IMR-90 (cell line): Measurements from ENCODE around the gene ERCC3. TPM values are rescaled to one million over a fixed set of nuclear protein-coding genes. Genes with fewer than 3 reads are reported as not detected.

Experiments used
- ATAC-seq: fragments of 200-7000 bp; cut with Tn5 transposase; 2 replicates; pipeline ENCODE4 v1.9.1; 2020; ENCODE audit warnings: low read depth, mild to moderate bottlenecking, moderate library complexity
- BruUV-seq: library from RNA; stranded (reverse); fragments of 400-500 nt; replicated peaks from 2 replicates; lab custom pipeline; 2021; lab: Mats Ljungman, UMichigan
- CTCF ChIA-PET: fragments of 300-600 bp; formaldehyde crosslinking; extraction: SDS; loops from one replicate; lab custom pipeline; 2021; ENCODE audit warnings: antibody characterized with exemption; lab: Yijun Ruan, JAX
- POLR2A ChIA-PET: fragments of 300-600 bp; sonication (Branson Sonifier 250); formaldehyde crosslinking; loops from one replicate; lab custom pipeline; 2022; ENCODE audit warnings: antibody characterized with exemption; ENCODE audit not compliant: unreplicated experiment; lab: Charles Lee
- DNase-seq: peaks from one replicate; pipeline ENCODE4 v3.0.0; 2013
- H2AFZ ChIP-seq: replicated peaks from 2 replicates; pipeline ENCODE3; 2013; ENCODE audit warnings: low read length, mild to moderate bottlenecking; ENCODE audit not compliant: poor library complexity
- H2AK5ac ChIP-seq: 2 replicates; pipeline ENCODE4 v1.6.1; 2013; ENCODE audit warnings: low read depth, low read length, inconsistent platforms
- H2AK9ac ChIP-seq: replicated peaks from 2 replicates; pipeline ENCODE3; 2013; ENCODE audit warnings: mild to moderate bottlenecking, low read depth, low read length, moderate library complexity; ENCODE audit not compliant: poor library complexity
- H2BK120ac ChIP-seq: 2 replicates; pipeline ENCODE4 v1.6.1; 2013; ENCODE audit warnings: low read depth, low read length, inconsistent platforms
- H2BK15ac ChIP-seq: 3 replicates; pipeline ENCODE4 v1.6.1; 2013; ENCODE audit warnings: low read depth, low read length, inconsistent platforms
- H2BK20ac ChIP-seq: 2 replicates; pipeline ENCODE4 v1.6.1; 2013; ENCODE audit warnings: low read depth, mild to moderate bottlenecking, inconsistent platforms, low read length, moderate library complexity
- H2BK5ac ChIP-seq: 2 replicates; pipeline ENCODE4 v1.6.1; 2013; ENCODE audit warnings: mild to moderate bottlenecking, low read depth, low read length, inconsistent platforms; ENCODE audit not compliant: poor library complexity, severe bottlenecking
- H3K14ac ChIP-seq: replicated peaks from 2 replicates; pipeline ENCODE4 v1.6.1; 2013; ENCODE audit warnings: low read depth, low read length, inconsistent platforms
- H3K18ac ChIP-seq: 2 replicates; pipeline ENCODE4 v1.6.1; 2013; ENCODE audit warnings: low read depth, low read length, control low read depth
- H3K23ac ChIP-seq: 2 replicates; pipeline ENCODE4 v1.6.1; 2013; ENCODE audit warnings: low read depth, low read length, inconsistent platforms
- H3K27ac ChIP-seq: 2 replicates; pipeline ENCODE4 v1.5.1; 2013; ENCODE audit warnings: mild to moderate bottlenecking, control low read depth, low read length; ENCODE audit not compliant: insufficient read depth
- H3K27me3 ChIP-seq: 2 replicates; pipeline ENCODE4 v1.6.1; 2013; ENCODE audit warnings: low read length; ENCODE audit not compliant: control insufficient read depth, insufficient read depth
- H3K36me3 ChIP-seq: 2 replicates; pipeline ENCODE4 v1.6.1; 2013; ENCODE audit warnings: low read length, mixed read lengths; ENCODE audit not compliant: control insufficient read depth, insufficient read depth
- H3K4ac ChIP-seq: 2 replicates; pipeline ENCODE4 v1.6.1; 2013; ENCODE audit warnings: low read depth, low read length, inconsistent platforms
- H3K4me1 ChIP-seq: 2 replicates; pipeline ENCODE4 v1.6.1; 2013; ENCODE audit warnings: low read length, mixed read lengths; ENCODE audit not compliant: control insufficient read depth, insufficient read depth
- H3K4me2 ChIP-seq: 2 replicates; pipeline ENCODE4 v1.6.1; 2013; ENCODE audit warnings: low read depth, mild to moderate bottlenecking, control low read depth, low read length, moderate library complexity
- H3K4me3 ChIP-seq: 2 replicates; pipeline ENCODE4 v1.5.1; 2013; ENCODE audit warnings: low read depth, mild to moderate bottlenecking, control low read depth, low read length, moderate library complexity; ENCODE audit not compliant: insufficient read depth
- H3K56ac ChIP-seq: 2 replicates; pipeline ENCODE4 v1.6.1; 2013; ENCODE audit warnings: low read length, inconsistent platforms; ENCODE audit not compliant: insufficient read depth; ENCODE audit errors: extremely low read depth
- H3K79me1 ChIP-seq, 2 experiments: 2 replicates each; pipeline ENCODE4 v1.6.1; 2013; ENCODE audit warnings: low read length in 2 of 2, inconsistent platforms in 1 of 2, low read depth in 1 of 2
- H3K9ac ChIP-seq: 2 replicates; pipeline ENCODE4 v1.6.1; 2013; ENCODE audit warnings: low read depth, low read length, control low read depth
- H3K9me1 ChIP-seq: 2 replicates; pipeline ENCODE4 v1.6.1; 2013; ENCODE audit warnings: low read length, inconsistent platforms; ENCODE audit not compliant: insufficient read depth
- H3K9me3 ChIP-seq: 2 replicates; pipeline ENCODE4 v1.6.1; 2013; ENCODE audit warnings: low read length; ENCODE audit not compliant: control insufficient read depth, insufficient read depth
- H4K20me1 ChIP-seq: 2 replicates; pipeline ENCODE4 v1.6.1; 2013; ENCODE audit warnings: low read length, inconsistent platforms; ENCODE audit not compliant: insufficient read depth
- H4K5ac ChIP-seq: 2 replicates; pipeline ENCODE4 v1.6.1; 2013; ENCODE audit warnings: mild to moderate bottlenecking, low read depth, low read length, control low read depth
- H4K8ac ChIP-seq, 2 experiments: 2 replicates each; pipeline ENCODE4 v1.6.1; 2013; ENCODE audit warnings: low read depth in 2 of 2, low read length in 2 of 2, control low read depth in 1 of 2, inconsistent platforms in 1 of 2
- H4K91ac ChIP-seq: 2 replicates; pipeline ENCODE4 v1.6.1; 2013; ENCODE audit warnings: low read depth, low read length, inconsistent platforms; ENCODE audit not compliant: insufficient read depth
- CEBPB ChIP-seq: IDR thresholded peaks from 2 replicates; pipeline ENCODE4 v1.6.1; 2012; ENCODE audit warnings: low read depth, low read length, improper control_type of control experiment
- CHD1 ChIP-seq: IDR thresholded peaks from 2 replicates; pipeline ENCODE4 v1.6.1; 2012; ENCODE audit warnings: low read depth, low read length, improper control_type of control experiment
- FOS ChIP-seq: fragments of 150-350 bp; IDR thresholded peaks from 2 replicates; pipeline ENCODE4 v1.6.1; 2016; ENCODE audit warnings: low read depth, low read length
- MXI1 ChIP-seq: IDR thresholded peaks from 2 replicates; pipeline ENCODE4 v1.6.1; 2012; ENCODE audit warnings: low read depth, mild to moderate bottlenecking, low read length, moderate library complexity, borderline replicate concordance
- POLR2A ChIP-seq: IDR thresholded peaks from 2 replicates; pipeline ENCODE4 v1.6.1; 2012; ENCODE audit warnings: mild to moderate bottlenecking, low read depth, low read length
- RCOR1 ChIP-seq: IDR thresholded peaks from 2 replicates; pipeline ENCODE4 v1.6.1; 2012; ENCODE audit warnings: mild to moderate bottlenecking, low read length, improper control_type of control experiment; ENCODE audit not compliant: insufficient replicate concordance
- SMC3 ChIP-seq: fragments of 150-350 bp; IDR thresholded peaks from 2 replicates; pipeline ENCODE4 v1.6.1; 2016; ENCODE audit warnings: low read depth, mild to moderate bottlenecking, antibody characterized with exemption, low read length, moderate library complexity
- WGBS, 2 experiments: methylation state at CpG; one replicate each; pipeline versions ENCODE4 v1.1.5 to v1.1.7; 2013; ENCODE audit warnings: missing lambda C conversion rate in 2 of 2; ENCODE audit not compliant: insufficient read length in 1 of 2; ENCODE audit errors: extremely low coverage in 2 of 2; 5-methylcytosine and 5-hydroxymethylcytosine counted together
- dilution Hi-C: fragments of 300-500 bp; cut with HindIII; formaldehyde crosslinking; loops from one replicate; pipeline ENCODE4 v1.14.3; 2018; ENCODE audit warnings: low sequenced_read_pairs; ENCODE audit not compliant: unreplicated experiment
- in situ Hi-C: fragments of 300-500 bp; cut with MboI; formaldehyde crosslinking; loops from 3 replicates; pipeline ENCODE4 v1.14.3; 2019; ENCODE audit warnings: low sequenced_read_pairs, inconsistent platforms, mixed read lengths
- intact Hi-C: fragments of 100-400 bp; cut with micrococcal nuclease; formaldehyde crosslinking; loops from 2 replicates; pipeline ENCODE4 v1.10.0; 2022
- polyA plus RNA-seq, 3 experiments: library from polyadenylated mRNA; depleted of rRNA; stranded (reverse); fragments of >200 nt; gene quantifications; 2 replicates each; pipeline ENCODE4 v1.2.3, GENCODE V29; 2012; ENCODE audit warnings: low replicate concordance in 1 of 3
- total RNA-seq: library from RNA; depleted of rRNA; stranded (reverse); fragments of >200 nt; gene quantifications from 2 replicates; pipeline ENCODE4 v1.2.3, GENCODE V29; 2012
- TF ChIP-seq, protein P1 (sequence below): conservative IDR thresholded peaks from 2 replicates; pipeline ENCODE4 v1.5.1; 2012; ENCODE audit warnings: mild to moderate bottlenecking, low read depth, low read length, improper control_type of control experiment
- TF ChIP-seq, protein P2 (sequence below): fragments of 150-350 bp; IDR thresholded peaks from 2 replicates; pipeline ENCODE4 v1.6.1; 2017; ENCODE audit warnings: mild to moderate bottlenecking, antibody characterized with exemption, low read length, low read depth

ERCC3 gene
- total and polyA plus RNA-seq, 2 of the 4 experiments (the other 2 are of a cell fraction), result 43.2 to 52.0 TPM

DNA sequence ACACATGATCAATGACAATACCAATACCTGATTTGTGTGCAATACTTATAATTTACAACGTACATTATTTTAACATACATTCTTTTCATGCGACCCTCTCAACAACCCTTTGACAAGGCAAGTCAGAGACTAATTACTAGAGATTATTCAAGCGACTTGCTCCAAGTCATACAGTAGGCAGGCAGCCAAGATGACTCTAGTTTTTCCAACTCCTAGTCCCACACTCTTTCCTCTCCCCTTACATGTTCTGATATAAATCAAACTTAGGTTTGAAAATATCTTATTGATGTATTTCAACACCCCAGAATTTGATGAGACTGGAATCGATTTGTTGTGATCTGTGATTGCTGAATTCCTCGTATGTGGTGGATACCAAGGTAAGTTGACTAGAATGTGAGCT, 65.8 kb downstream of the ERCC3 start:
- no peak overlapping the region for H3K4me2 ChIP-seq
- dilution Hi-C loops, result no loop called here

More for the DNA sequence above, 65.8 kb downstream of the ERCC3 start:
- in situ Hi-C loops, result no loop called here
- BruUV-seq, result no TSS peak
- Histone ChIP-seq H3K18ac (no peak overlapping the region), H2BK15ac (no peak overlapping the region), H4K91ac (no peak overlapping the region), H2BK5ac (no peak overlapping the region), H2AK5ac (no peak overlapping the region), H3K9me1 (peaks cover 4% of the 10 kb centered on the region; the same call in 1 of the 2 replicates), H4K8ac (no peak overlapping the region), H2BK20ac (no peak overlapping the region), H4K5ac (no peak overlapping the region), H2BK120ac (no peak overlapping the region), H2AFZ (no peak overlapping the region), H3K79me1 (no peaks in the 10 kb centered on the region), H3K9me3 (peaks cover 2% of the 10 kb centered on the region; the same call in 1 of the 2 replicates), H2AK9ac (no peak overlapping the region), H3K9ac (no peak overlapping the region), H3K4me3 (no peak overlapping the region), H3K56ac (no peak overlapping the region), H3K27ac (no peak overlapping the region), H3K4me1 (peaks cover 6% of the 10 kb centered on the region; the same call in 1 of the 2 replicates), H3K4ac (no peak overlapping the region), H3K23ac (no peak overlapping the region), H3K27me3 (peaks cover 24% of the 10 kb centered on the region), H4K20me1 (peaks cover 5% of the 10 kb centered on the region), H3K14ac (no peak overlapping the region), H3K36me3 (no peaks in the 10 kb centered on the region)
- intact Hi-C loops, result no loop called here
- POLR2A ChIA-PET, result no interaction called here
- no peak for TF ChIP-seq CEBPB
- TF ChIP-seq POLR2A, result no peak
- TF ChIP-seq, protein P1, sequence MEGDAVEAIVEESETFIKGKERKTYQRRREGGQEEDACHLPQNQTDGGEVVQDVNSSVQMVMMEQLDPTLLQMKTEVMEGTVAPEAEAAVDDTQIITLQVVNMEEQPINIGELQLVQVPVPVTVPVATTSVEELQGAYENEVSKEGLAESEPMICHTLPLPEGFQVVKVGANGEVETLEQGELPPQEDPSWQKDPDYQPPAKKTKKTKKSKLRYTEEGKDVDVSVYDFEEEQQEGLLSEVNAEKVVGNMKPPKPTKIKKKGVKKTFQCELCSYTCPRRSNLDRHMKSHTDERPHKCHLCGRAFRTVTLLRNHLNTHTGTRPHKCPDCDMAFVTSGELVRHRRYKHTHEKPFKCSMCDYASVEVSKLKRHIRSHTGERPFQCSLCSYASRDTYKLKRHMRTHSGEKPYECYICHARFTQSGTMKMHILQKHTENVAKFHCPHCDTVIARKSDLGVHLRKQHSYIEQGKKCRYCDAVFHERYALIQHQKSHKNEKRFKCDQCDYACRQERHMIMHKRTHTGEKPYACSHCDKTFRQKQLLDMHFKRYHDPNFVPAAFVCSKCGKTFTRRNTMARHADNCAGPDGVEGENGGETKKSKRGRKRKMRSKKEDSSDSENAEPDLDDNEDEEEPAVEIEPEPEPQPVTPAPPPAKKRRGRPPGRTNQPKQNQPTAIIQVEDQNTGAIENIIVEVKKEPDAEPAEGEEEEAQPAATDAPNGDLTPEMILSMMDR, result no peak
- TF ChIP-seq CHD1, result no peak
- TF ChIP-seq RCOR1, result no peak
- TF ChIP-seq MXI1, result no peak
- TF ChIP-seq FOS, result no peak
- TF ChIP-seq, protein P2, sequence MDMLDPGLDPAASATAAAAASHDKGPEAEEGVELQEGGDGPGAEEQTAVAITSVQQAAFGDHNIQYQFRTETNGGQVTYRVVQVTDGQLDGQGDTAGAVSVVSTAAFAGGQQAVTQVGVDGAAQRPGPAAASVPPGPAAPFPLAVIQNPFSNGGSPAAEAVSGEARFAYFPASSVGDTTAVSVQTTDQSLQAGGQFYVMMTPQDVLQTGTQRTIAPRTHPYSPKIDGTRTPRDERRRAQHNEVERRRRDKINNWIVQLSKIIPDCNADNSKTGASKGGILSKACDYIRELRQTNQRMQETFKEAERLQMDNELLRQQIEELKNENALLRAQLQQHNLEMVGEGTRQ, result no peak
- no peak for TF ChIP-seq SMC3
- ATAC-seq, result no peak
- CTCF ChIA-PET, result no interaction called here
- no CpG with 5 or more reads among the region's 5 CpGs for WGBS, 2 experiments
- no peak for DNase-seq
